OCI-M2 (cell line): Measurements from ENCODE around the gene DCHS2.

Experiments
- DNase-seq: peaks from one replicate; lab custom pipeline; 2025; ENCODE audit not compliant: unreplicated experiment; lab: John Stamatoyannopoulos, UW

DCHS2 gene

DNA sequence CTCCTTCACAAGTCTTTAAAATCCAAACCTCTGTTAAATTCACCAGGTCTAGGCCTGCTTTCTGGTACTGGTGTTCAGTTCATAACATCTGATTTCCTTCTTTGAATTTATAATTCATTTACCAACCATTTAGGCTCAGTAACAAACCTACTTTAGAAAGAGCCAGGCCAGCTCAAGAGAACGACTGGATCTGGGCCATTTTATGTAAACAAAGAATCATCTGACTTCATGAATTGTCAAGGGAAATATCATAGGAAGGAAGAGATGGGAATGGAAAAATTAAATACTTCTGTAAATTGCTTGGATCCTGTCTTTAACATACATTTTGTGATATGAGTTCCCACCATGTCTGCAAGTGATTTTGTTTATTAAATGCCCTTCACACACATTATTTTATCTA is 36.5 kb downstream of the DCHS2 start:
- DNase-seq: no peak

DNA sequence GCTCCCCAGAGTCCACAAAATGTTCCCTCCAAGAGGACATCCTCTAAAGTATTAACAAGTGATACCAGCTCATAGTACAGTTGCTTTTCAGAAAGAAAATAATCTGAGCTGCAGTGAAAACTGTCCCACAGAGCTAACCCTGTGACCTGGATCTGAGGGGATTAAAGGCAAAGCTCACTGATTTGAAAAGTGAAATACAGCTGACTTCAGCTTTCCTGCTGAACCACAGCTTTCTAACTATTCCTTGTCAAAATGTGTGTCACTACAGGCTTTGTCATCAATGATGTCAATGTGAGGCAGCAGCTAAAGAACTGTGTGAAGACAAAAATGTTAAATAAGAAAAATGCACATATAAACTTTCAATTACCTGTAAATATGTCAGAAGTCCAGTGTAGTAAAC is 36.9 kb downstream of the DCHS2 start:
- DNase-seq: no peak

GRCh38 chr4:154452798-154453346 is 38.7 kb downstream of the DCHS2 start:
- DNase-seq: no peak

- DNase-seq: no peak
Observed at GRCh38 chr4:154450966-154451365, 40.6 kb downstream of the DCHS2 start.

DNA sequence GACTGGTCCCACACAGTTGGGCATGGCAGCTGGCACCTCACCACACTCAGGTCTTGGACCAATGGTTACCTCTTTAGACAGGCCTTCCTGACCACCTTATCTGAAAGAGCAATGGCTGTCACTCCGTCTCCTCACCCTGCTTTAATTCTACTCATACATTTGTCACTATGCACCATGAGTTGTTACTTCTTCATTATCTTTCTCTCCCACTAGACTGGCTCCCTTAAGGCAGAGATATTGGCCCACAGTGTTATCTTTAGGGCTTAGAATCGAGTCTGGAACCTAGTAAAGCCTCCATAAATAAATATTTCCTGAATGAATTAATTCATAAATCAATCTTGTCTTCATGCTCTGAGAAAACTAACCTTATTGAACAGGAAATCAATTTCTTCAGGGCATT is 46.6 kb downstream of the DCHS2 start:
- DNase-seq: no peak

DNA sequence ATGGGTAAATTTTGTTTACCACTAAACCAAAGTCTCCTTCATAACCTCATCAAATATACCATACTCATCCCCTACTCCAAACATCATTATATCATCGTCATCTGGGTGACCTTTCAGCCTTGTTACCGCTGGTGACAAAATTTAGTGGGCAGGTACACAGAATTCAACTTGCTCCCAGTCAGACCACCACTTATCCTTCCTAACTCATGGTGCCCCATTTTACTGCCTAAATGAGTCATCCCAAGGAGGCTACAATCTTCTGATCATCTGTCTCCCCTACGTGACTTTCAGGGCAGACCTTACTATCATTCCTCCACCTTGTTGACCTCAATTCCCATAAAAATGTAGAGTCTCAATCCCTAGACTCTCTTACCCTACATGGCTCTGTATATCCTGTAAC is 49.6 kb downstream of the DCHS2 start:
- no peak for DNase-seq

GRCh38 chr4:154441124-154441523 is 50.5 kb downstream of the DCHS2 start:
- DNase-seq: no peak

DNA sequence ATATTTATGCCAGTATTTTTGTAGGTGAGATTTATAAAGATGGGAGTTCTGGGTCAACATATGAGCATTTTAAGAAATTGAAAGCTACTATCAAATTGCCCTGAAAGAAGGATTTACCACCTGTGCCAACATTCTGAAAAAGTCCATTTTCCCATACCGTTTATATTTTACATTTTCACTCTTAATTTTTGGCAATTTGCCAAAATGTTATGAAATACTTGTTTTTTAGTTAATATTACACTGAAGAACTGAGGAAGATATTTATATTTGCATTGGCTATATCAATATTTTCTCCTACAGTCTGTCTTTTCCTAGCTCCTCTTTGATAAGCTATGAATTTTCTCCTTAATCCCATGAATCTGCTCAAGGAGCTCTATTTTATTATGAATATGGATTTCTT is 52.4 kb downstream of the DCHS2 start:
- no peak for DNase-seq

GRCh38 chr4:154435895-154436294 is 55.7 kb downstream of the DCHS2 start:
- DNase-seq: no peak

DNA sequence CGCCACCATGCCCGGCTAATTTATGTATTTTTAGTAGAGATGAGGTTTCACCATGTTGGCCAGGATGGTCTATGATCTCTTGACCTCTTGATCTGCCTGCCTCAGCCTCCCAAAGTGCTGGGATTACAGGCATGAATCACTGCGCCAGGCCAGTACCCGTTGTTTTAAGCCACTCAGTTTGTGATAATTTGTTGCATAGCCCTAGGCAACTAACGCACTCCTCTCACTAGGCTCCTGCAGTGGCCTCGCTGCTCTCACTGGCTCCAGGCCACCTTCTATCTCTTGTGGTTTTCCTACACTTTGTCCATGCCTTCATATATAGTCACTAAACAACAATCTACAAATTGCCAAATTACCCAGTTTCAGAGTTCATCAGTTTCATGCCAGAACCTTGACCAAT is 58.1 kb downstream of the DCHS2 start:
- no peak for DNase-seq

- no peak for DNase-seq
Observed at GRCh38 chr4:154429176-154429575, 62.4 kb downstream of the DCHS2 start.

DNA sequence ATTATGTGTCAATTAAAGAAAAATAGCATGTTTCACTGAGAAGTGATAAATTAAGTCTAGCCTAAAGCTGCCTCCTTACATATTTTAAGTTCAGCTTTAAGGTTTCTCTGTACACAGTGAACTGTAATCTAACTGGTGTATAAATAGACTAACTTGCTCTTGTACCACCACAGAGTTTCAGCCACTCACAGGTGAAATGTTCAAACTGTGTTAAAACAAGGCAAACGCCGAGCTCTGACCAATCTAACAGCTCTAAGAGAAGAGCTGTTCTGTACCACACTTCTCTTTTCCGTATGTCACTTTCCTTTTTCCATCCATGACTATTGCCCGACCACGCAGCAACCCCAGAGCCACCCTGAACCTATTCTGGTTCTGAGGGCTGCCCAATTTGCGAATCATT is 64.5 kb downstream of the DCHS2 start:
- DNase-seq: no peak

- DNase-seq: no peak
Observed at GRCh38 chr4:154425514-154425913, 66.1 kb downstream of the DCHS2 start.

DNA sequence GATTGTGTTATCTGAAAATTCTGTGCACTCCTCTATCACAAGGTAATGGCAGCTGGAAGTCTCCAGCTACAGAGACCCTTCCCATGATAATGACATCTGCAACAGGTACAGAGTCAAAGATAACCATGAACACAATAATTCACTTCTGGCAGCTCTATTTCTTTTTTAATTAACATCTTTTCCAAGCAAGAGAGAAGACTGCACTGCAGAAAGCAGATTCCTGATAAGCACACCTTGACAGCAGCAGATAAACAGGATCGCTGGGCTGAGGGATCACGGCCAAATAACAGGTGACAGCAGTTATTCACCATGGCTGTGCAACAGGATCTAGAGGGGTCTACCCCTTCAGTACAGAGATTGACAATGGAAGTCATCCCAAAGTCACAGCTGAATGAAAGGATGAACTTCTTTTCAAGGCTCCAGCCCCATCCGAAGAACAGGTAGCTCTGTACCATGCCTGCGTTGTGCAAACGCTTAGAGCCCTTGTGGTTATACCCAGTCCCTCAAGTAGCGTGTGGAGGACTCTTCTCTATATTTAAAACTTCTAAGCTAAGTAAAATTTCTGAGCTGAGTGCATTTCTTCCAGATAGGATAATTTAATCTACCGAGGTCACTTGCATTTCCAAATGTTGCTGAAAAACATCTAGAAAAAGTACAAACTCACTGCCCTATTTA is 66.7 kb downstream of the DCHS2 start:
- DNase-seq: no peak

DNA sequence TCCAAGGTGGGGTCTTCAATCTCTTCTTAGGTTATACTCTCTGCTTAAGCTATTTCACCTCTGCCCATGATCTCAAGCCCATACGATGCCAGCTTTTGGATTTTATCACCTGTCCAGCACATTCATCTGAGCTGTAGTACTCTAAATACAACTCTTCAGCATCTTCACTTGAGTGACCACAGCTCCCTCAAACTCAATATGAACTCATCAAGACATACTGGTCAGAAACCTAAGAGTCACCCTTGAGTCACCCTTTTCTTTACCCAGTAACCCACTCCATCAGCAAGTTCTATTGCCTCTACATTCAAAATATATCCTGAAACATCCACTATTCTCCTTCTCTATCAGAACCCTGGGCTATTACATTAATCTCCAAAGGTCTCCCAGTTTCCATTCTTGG is 69.4 kb downstream of the DCHS2 start:
- DNase-seq: no peak

DNA sequence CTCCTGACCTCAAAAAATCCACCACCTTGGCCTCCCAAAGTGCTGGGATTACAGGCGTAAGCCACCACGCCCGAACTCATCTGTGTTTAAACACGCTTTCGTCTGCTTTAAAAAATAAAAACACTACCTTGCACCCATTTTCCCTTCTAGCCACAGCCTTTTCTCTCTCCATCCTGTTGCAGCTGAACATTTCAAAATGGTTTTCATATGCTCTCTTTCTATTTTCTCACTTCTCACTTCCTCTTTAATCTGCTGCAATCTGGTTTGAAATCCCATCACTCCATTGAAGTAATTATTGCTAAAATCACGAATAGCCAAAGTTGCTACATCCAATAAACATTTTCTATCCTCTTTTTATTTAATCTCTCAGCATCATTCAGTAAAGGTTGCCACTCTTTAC is 70.0 kb downstream of the DCHS2 start:
- DNase-seq: no peak

DNA sequence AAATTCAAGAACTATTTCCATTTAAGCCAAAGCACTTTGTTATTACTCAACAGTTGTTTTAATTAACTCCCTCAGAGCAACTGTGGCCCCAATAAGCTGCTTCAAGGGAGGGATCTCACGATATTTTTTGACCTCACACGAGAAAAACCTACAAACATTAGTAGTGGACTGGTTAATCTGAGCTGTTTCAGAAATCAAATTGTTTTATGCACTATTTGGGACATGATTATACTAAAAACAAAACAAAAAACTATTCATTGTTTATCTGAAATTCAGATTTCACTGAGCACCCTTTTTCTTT is 74.3 kb downstream of the DCHS2 start:
- no peak for DNase-seq

- no peak for DNase-seq
Observed at GRCh38 chr4:154416190-154416547, 75.4 kb downstream of the DCHS2 start.

GRCh38 chr4:154415313-154415712 is 76.3 kb downstream of the DCHS2 start:
- no peak for DNase-seq

DNA sequence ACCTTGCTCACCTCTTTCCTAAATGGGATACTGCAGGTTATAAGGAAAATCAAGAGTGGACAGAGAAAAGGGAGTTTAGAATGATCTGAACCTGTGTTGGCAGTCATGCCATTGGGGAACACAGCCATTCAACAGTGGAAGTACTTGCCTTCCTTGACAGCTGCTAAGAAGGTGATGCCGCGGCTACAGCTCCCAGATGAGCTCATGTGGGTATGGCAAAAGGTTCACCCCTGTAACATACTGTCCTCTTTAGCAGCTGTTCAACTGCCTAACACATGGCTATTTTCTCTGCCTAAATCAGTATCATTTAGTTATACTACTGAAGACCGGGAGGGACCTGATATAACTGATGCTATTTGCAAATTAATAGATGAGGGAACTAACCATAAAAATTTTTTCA is 76.8 kb downstream of the DCHS2 start:
- no peak for DNase-seq

DNA sequence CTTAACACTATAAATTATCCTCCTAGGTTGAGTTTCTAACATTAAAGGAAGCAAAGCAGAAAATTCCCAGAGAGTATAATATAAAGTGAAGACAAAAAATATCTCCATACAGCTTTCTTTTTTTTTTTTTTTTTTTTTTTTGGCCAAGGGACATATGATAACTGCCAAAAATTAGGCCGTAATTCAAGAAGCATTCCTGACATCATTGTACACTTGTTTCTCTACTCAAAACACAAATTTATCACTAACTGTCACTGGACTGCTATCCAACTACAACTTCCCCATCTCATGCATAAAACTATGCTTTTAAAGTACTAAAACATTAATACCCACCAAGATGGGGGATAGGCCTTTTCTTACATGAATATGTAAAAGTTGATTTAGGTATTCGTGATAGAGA is 77.2 kb downstream of the DCHS2 start:
- DNase-seq: no peak

GRCh38 chr4:154407443-154407842 is 84.2 kb downstream of the DCHS2 start:
- DNase-seq: no peak

DNA sequence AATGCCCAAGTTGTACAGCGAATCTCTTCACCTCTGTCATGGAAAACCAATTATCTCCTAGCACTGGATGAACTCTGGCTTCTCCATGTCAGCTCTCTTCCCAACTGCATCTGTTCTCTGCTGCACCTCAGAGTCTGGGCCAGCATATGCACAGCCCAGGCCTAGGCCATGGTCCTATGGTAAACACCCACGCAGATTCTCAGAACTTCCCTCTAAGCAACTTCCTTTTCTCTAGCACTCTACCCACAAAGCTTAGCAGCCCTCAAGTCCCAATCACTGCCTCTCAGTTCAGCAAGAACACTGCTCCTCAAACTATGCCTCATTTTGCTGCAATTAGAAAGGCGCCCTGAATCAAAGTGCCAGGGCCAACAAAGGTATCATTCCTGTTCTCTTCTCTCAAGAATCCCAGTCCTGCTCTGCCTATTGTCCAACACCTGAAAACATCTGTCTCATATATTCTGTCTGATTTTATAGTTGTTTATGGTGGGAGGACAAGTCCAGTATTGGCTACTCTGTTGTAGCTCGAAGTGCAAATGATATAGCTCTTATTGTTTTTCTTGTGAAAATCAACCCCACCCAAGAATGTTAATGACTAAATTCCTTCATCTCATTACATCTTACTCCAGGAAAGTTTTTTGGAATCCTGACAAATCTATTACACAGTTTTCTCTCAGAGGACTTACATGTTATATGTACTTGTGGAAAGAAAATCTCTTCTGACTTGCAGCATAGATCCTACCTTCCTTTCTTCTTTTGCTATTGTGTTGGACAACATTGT is 85.4 kb downstream of the DCHS2 start:
- no peak for DNase-seq
